Fibroblast of lung (primary cell): ENCODE measurements around the gene OR51A4. TPM values are rescaled to one million over a fixed set of nuclear protein-coding genes. Genes with fewer than 3 reads are reported as not detected.

Experiments
- DNase-seq, 2 donors: peaks; one replicate each; pipeline versions ENCODE4 v3.0.0 to v3.0.0-alpha.2; 2010; ENCODE audit warnings: low read depth in 2 of 2
- H2AFZ ChIP-seq: 2 replicates; pipeline ENCODE4 v1.5.1; 2012; ENCODE audit warnings: low read length, control low read depth, inconsistent platforms
- H3K27ac ChIP-seq: 2 replicates; pipeline ENCODE4 v1.5.1; 2011; ENCODE audit warnings: low read length, control low read depth; ENCODE audit not compliant: insufficient read depth
- H3K27me3 ChIP-seq: 2 replicates; pipeline ENCODE4 v1.5.1; 2011; ENCODE audit warnings: mild to moderate bottlenecking, low read length; ENCODE audit not compliant: control insufficient read depth, insufficient read depth
- H3K36me3 ChIP-seq: 2 replicates; pipeline ENCODE4 v1.5.1; 2011; ENCODE audit warnings: low read length; ENCODE audit not compliant: control insufficient read depth, insufficient read depth
- H3K4me1 ChIP-seq: 2 replicates; pipeline ENCODE4 v1.5.1; 2011; ENCODE audit warnings: low read length; ENCODE audit not compliant: control insufficient read depth, insufficient read depth; ENCODE audit errors: extremely low read depth
- H3K4me2 ChIP-seq: 2 replicates; pipeline ENCODE4 v1.5.1; 2011; ENCODE audit warnings: low read length, control low read depth; ENCODE audit not compliant: insufficient read depth; ENCODE audit errors: extremely low read depth
- H3K4me3 ChIP-seq, 4 experiments: fragments of 200-600 bp in 1 of 4; sonication (generic) in 1 of 4; replicated peaks in 1 of 4; 2 replicates each; pipeline ENCODE4 v1.5.1; 2011 to 2016; ENCODE audit warnings: low read length in 4 of 4, low read depth in 3 of 4, mild to moderate bottlenecking in 3 of 4, control low read depth in 2 of 4, inconsistent platforms in 1 of 4, mixed read lengths in 1 of 4; ENCODE audit not compliant: insufficient read depth in 1 of 4; ENCODE audit errors: control extremely low read depth in 1 of 4
- H3K79me2 ChIP-seq: 2 replicates; pipeline ENCODE4 v1.5.1; 2012; ENCODE audit warnings: mild to moderate bottlenecking, low read length, inconsistent platforms; ENCODE audit not compliant: control insufficient read depth, insufficient read depth
- H3K9ac ChIP-seq: 2 replicates; pipeline ENCODE4 v1.5.1; 2011; ENCODE audit warnings: mild to moderate bottlenecking, low read length, control low read depth; ENCODE audit not compliant: insufficient read depth
- H3K9me3 ChIP-seq: 2 replicates; pipeline ENCODE4 v1.5.1; 2012; ENCODE audit warnings: low read depth, low read length; ENCODE audit not compliant: control insufficient read depth, insufficient read depth
- H4K20me1 ChIP-seq: 2 replicates; pipeline ENCODE4 v1.5.1; 2011; ENCODE audit warnings: low read length; ENCODE audit not compliant: control insufficient read depth, insufficient read depth; ENCODE audit errors: extremely low read depth
- EZH2 ChIP-seq: IDR thresholded peaks from 2 replicates; pipeline ENCODE4 v1.5.1; 2012; ENCODE audit warnings: low read length, control low read depth, mild to moderate bottlenecking; ENCODE audit errors: missing control alignments
- polyA plus RNA-seq, 2 donors: library from polyadenylated mRNA; depleted of rRNA in 1 of 2; stranded (reverse) in 1 of 2; unstranded in 1 of 2; fragments of >200 nt; gene quantifications; 2 replicates each; pipeline ENCODE4 v1.2.1, GENCODE V29; 2011 to 2012; ENCODE audit warnings: missing spikeins in 1 of 2
- total RNA-seq: library from RNA; depleted of rRNA; stranded (reverse); fragments of >200 nt; gene quantifications from 2 replicates; pipeline ENCODE4 v1.2.1, GENCODE V29; 2014
- TF ChIP-seq, protein P1 (sequence below), 2 donors: IDR thresholded peaks in 1 of 2; conservative IDR thresholded peaks in 1 of 2; 1 replicate in 1 of 2; 2 replicates in 1 of 2; pipeline ENCODE4 v1.5.1; 2011 to 2012; ENCODE audit warnings: low read length in 2 of 2, control low read depth in 1 of 2, inconsistent platforms in 1 of 2, low read depth in 1 of 2, mild to moderate bottlenecking in 1 of 2

The OR51A4 gene
- total and polyA plus RNA-seq, 2 donors (not counting 1 experiment from before 2014, with no cell fraction given), result not detected

DNA sequence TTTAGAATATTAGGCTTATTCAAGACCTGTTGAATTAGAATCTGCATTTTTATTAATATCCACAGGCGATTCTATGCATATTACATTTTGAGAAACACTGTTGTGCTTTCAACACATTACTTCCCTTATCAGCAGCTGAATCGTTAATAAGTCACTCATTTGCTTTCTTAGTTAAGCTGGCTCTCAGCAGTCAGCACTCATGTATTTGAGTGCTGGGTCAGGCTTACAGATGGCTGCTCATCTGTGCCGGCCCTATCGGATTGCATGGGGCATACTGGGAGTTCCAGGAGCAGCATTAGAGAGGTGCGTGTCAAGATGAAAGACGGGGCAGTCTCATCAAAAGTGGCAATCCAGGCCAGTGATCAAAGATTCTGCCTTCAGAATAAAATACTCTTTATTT lies 36.4 kb upstream of the OR51A4 start:
- no peaks in the 10 kb centered on the region for H3K36me3 ChIP-seq

DNA sequence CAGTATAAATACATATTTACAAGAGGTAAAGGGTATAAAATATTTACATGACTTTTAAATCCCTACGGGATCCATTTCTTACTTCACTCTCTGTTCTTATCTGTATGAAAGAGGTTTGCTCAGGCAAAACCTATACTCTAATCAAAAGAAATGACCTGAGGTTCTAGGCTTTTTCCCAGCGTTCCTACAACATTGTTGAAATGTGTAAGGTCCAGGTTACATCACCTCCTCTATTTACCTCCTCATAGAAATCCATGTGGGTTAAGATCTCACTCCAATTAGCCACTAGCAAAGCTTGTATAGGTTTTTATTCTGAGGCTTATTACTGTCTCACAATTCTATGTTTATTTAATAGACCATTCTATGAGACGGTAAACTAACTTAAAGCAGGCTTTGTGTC lies 35.3 kb upstream of the OR51A4 start:
- Histone ChIP-seq H2AFZ (no peak overlapping the region), H3K27ac (no peak overlapping the region), H3K27me3 (no peaks in the 10 kb centered on the region), H3K79me2 (no peaks in the 10 kb centered on the region), H3K9ac (no peak overlapping the region), H4K20me1 (no peaks in the 10 kb centered on the region), H3K9me3 (no peaks in the 10 kb centered on the region), H3K36me3 (no peaks in the 10 kb centered on the region), H3K4me2 (no peak overlapping the region), H3K4me3 (no peak overlapping the region), H3K4me1 (no peaks in the 10 kb centered on the region)
- TF ChIP-seq EZH2, result no peak
- TF ChIP-seq, protein P1, sequence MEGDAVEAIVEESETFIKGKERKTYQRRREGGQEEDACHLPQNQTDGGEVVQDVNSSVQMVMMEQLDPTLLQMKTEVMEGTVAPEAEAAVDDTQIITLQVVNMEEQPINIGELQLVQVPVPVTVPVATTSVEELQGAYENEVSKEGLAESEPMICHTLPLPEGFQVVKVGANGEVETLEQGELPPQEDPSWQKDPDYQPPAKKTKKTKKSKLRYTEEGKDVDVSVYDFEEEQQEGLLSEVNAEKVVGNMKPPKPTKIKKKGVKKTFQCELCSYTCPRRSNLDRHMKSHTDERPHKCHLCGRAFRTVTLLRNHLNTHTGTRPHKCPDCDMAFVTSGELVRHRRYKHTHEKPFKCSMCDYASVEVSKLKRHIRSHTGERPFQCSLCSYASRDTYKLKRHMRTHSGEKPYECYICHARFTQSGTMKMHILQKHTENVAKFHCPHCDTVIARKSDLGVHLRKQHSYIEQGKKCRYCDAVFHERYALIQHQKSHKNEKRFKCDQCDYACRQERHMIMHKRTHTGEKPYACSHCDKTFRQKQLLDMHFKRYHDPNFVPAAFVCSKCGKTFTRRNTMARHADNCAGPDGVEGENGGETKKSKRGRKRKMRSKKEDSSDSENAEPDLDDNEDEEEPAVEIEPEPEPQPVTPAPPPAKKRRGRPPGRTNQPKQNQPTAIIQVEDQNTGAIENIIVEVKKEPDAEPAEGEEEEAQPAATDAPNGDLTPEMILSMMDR (conservative IDR thresholded peaks at IDR 0.05 in 1 of 2, IDR thresholded peaks at IDR 0.05 in 1 of 2; ENCODE audit: low read depth in 1 of 2, low read length in 2 of 2), result no peak
- no peak for DNase-seq

More for the DNA sequence above, 36.4 kb upstream of the OR51A4 start:
- no peaks in the 10 kb centered on the region for H3K9me3 ChIP-seq
- no peak overlapping the region for H3K4me2 ChIP-seq
- no peaks in the 10 kb centered on the region for H3K4me1 ChIP-seq
- H3K27me3 ChIP-seq, result no peaks in the 10 kb centered on the region
- DNase-seq, result no peak
- no peak overlapping the region for H3K27ac ChIP-seq
- H2AFZ ChIP-seq, result no peak overlapping the region
- no peak overlapping the region for H3K9ac ChIP-seq
- no peaks in the 10 kb centered on the region for H3K79me2 ChIP-seq
- no peak overlapping the region for H3K4me3 ChIP-seq
- no peaks in the 10 kb centered on the region for H4K20me1 ChIP-seq
- TF ChIP-seq EZH2, result no peak
- TF ChIP-seq, protein P1 (conservative IDR thresholded peaks at IDR 0.05 in 1 of 2, IDR thresholded peaks at IDR 0.05 in 1 of 2; ENCODE audit: low read depth in 1 of 2, low read length in 2 of 2), result no peak

DNA sequence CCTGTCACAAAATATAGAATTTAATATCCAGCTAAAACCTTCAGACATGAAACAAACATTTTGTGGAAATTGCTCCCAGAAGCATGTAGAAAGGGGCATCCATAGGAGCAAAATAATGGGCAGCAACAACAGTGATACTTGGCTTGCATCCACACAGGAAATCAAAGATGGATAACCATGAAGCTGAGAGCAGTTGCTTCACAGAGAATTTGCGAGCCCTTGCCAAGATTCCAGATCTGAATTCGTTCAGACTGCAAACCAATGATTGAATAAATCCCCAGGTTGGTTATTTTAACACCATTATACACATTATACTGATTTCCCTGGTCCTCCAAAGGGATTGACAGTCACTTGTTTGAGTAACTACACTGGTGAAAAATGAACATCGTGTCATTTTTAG lies 31.6 kb upstream of the OR51A4 start:
- no peaks in the 10 kb centered on the region for H4K20me1 ChIP-seq
- no peaks in the 10 kb centered on the region for H3K27me3 ChIP-seq
- H3K27ac ChIP-seq, result no peak overlapping the region
- no peak overlapping the region for H3K9ac ChIP-seq
- H3K9me3 ChIP-seq, result no peaks in the 10 kb centered on the region
- H3K4me2 ChIP-seq, result no peak overlapping the region
- H3K36me3 ChIP-seq, result no peaks in the 10 kb centered on the region
- DNase-seq, result no peak
- H2AFZ ChIP-seq, result no peak overlapping the region
- H3K79me2 ChIP-seq, result no peaks in the 10 kb centered on the region
- TF ChIP-seq, protein P1 (conservative IDR thresholded peaks at IDR 0.05 in 1 of 2, IDR thresholded peaks at IDR 0.05 in 1 of 2; ENCODE audit: low read depth in 1 of 2, low read length in 2 of 2), result no peak
- TF ChIP-seq EZH2, result no peak
- H3K4me1 ChIP-seq, result no peaks in the 10 kb centered on the region
- no peak overlapping the region for H3K4me3 ChIP-seq
